ENCODE measurements around the gene SH3TC1.
A peak's percentile ranks its signal among the peaks of the same experiment; 100 is the strongest.

Gene SH3TC1

GRCh38 chr4:8164194-8164565, 34.9 kb upstream of the SH3TC1 start:
- DNase-seq: peak; percentile 24 to 25 (median 25)

- peak in 1 of 3 experiments; percentile 14 for DNase-seq
Observed at GRCh38 chr4:8164687-8165086, 34.4 kb upstream of the SH3TC1 start.

DNA sequence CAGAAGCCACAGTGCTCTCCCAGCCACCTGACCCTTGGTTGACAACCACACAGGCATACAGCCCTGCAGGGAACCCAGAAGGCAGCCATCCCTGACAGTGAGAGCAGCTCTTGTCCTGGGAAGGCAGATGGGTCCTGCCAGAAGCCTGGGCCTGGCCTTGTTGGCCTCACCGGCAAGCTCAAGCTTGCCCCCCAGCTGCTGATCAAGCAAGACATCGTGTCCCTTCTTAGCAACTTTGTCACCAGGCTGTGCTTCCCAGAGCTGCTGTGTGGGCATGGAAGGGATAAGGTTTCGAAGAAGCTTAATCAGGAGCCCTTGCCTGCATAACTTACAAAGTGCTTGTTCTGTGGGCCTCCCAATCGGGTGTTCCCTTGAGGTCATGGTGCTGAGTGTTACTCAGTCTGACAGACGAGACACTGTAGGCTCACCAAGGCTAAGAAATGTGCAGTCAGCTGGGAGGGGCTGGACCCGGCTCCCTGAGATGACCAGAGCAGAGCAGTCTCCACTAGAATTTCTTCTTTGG, 33.7 kb upstream of the SH3TC1 start:
- peak in 1 of 3 experiments; percentile 69 for DNase-seq

- no peak for DNase-seq
Observed at GRCh38 chr4:8167291-8167690, 31.8 kb upstream of the SH3TC1 start.

GRCh38 chr4:8167815-8168214, 31.3 kb upstream of the SH3TC1 start:
- DNase-seq: no peak

DNA sequence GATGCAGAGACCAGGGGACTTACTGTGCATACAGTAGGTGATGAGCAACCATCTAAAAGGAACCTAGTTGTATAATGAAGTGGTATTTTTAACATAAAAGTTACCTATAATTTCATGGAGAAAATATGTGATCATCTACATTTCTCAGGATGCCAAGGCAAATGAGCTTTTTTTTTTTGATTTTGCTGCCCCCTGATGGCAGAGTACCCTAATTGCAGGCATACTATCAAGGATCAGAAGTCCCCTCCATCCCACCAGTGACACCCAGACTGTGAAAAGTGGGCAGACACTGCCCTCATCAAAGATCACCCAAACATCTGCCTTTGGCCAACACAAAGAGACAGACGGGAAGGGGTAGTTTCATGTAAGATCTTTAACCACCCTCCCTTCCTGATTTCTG, 30.9 kb upstream of the SH3TC1 start:
- no peak for DNase-seq

- DNase-seq: no peak
Observed at GRCh38 chr4:8168832-8169598, 30.1 kb upstream of the SH3TC1 start.

DNA sequence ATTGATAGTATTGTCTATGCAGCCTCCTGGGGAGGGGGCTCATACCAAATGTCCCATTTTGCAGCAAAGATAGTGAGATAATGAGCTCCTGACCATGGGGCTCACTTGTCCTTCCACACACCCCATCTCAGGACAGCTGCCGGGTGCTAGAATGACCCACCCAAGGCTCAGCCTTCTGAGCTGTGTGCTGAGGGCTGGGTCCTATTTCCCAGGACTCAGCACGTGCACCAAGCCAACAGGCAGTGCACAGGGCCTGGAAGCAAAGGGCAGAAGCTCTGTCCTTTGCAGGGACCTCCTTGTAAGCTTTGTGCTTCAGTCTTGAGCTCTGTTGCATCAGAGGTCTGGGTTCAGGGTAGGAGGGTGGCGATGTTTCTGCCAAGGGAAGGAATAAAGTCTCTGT, 29.3 kb upstream of the SH3TC1 start:
- DNase-seq: no peak

DNA sequence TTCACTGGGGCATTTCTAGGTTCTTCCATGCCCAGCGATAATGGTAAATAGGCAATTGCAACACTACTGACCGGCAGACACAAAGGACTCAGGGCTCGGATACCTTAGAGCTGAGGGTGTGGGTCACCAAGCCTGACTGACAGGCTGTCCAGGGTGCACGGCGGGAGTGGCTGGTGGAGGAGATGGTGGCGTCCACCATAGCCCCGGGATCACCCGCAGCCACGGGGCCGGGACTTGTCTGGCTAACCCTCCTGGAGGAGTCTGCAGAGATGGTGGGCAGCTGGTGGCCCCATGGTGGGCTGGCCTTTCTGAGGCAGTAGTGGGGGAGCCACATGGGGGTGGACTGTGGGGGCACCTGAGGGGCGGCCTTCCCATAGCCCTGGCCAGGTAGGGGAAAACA, 28.7 kb upstream of the SH3TC1 start:
- DNase-seq: no peak

DNA sequence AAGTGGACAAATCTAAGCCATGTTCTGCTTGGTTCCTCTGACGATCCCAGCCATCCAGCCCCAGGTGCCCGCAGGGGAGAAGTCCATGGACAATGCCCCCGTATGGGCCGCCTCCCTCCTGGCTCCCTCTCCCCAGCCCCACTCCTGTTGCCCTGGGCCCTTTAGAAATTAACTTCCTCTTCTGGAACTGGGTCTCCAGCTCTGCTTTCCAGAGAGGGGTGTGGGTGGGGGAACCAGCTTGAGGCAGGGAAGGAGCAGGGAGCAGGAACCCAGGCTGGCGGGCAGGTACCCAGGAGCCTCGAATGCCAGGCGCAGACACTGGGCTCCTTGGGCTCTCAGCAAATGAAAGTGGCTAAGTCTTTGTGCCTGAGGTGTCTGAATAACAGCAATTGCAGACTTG, 27.8 kb upstream of the SH3TC1 start:
- no peak for DNase-seq

DNA sequence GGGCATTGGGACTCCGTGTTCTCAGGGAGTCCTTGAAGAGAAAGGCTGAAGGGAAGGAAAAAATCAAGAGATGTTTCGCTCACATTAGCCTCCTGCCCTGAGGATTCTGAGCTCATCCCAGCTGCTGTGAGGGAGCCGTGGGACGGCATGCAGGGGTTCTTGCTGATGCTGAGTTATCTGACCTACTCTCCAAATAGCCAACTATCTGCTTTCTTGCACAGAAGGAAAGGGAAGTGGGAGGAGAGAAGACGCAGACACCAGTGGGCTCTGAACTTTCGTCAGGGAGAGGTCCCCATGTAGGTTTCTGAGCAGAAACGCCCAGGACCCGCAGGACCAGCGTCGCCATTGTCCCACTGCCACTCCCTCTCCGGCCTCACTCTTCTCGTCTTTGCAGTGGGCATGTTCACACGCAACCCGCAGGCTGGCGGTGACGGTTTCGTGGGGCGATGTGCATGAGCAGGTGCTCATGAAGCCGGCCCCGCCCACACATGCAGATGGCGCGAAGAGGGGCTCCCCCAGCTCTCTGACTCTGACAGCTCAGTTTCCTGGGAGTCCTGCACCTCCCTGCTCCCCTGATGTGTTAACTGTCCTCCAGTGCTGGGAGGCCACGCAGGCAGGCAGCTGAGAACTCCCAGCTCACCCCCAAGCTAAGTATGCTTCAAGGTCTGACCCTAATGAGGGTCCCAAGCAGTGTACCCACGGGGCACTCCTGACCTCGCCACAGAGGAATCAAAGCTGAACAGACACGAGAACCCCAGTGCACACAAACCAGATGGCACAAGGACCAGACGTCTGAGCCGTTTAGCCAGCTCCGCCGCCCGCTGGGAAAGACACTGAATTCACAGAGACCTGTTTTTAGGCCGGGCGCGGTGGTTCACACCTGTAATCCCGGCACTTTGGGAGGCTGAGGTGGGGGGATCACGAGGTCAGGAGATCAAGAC, 26.8 kb upstream of the SH3TC1 start:
- DNase-seq: no peak

- DNase-seq: no peak
Observed at GRCh38 chr4:8173492-8174242, 25.4 kb upstream of the SH3TC1 start.

DNA sequence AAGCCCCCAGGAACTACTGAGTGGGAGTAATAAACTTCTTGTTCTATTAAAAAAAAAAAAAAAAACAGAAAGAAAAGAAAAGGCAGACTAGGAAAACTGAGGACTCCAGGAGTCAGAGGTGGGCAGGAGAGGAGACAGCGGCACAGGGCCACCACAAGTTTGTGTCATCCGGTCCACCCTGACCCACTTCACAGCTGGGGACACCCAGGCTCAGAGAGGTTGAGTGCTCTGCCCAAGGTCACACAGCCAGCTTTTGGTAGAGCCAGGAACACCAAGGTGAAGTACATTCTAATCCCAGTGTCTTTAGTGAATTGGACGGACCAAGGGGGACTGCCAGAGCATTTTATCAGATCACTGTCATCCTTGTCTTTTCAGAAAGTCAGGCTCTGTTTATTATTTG, 24.1 kb upstream of the SH3TC1 start:
- no peak for DNase-seq

DNA sequence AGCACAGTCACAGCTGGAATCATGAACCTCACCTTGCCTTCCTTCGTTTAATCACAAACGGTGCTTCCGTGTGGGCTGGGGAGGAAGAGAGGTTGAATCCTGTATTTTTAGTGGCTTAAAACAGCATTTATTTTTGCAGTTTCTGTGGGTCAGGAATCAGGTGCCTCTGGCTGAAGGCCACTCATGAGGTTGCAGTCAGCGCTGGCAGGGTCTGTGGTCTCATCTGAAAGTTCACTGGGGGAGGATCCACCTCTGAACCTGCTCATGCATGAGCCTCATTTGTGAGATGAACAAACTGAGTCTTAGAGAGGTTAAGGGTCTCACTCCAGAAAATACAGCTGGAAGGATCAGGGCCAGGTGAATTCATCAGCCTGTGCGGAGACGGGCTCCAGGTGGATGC, 23.4 kb upstream of the SH3TC1 start:
- no peak for DNase-seq

DNA sequence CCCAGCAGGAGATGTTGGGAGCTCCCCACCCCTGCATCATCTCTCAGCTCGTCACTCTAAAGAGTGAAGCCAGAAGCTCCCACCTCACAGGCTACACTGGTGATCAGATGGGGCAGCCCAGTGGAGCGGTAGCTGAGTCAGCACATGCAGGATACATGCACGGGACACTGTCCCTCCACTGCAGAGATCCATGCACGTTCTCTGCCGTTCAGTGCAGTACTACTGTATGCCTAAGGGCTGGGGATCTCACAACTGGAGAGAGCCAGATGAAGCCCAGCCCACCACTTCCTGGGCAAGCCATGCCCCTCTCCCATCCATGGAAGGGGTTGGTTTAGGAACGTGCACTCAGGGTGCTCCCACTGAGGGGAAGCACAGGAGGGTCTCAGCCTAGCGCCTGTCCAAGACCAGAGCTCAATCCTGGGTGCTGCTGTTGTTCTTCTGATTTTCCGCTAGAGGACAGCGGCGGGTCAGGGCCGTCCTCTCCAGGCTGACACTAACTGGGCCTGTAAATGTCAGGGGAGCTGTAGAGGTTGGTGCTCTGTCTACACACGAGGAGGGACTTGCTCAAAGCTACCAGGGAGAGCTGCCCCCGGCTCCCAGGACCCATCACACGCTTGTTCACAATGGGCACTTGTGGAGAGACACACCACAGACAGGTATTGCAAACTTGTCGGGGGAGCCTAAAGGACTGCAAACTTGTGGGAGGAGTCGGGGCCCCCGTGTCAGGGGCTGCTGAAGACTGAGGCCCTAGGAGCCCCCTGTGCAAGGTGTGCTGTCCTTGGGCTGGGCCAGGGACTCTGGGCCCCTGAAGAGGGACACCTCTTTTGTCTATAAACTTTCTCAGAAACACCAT, 22.3 kb upstream of the SH3TC1 start:
- DNase-seq: peak; percentile 29 to 63 (median 44)

- no peak for DNase-seq
Observed at GRCh38 chr4:8177552-8177951, 21.5 kb upstream of the SH3TC1 start.

DNA sequence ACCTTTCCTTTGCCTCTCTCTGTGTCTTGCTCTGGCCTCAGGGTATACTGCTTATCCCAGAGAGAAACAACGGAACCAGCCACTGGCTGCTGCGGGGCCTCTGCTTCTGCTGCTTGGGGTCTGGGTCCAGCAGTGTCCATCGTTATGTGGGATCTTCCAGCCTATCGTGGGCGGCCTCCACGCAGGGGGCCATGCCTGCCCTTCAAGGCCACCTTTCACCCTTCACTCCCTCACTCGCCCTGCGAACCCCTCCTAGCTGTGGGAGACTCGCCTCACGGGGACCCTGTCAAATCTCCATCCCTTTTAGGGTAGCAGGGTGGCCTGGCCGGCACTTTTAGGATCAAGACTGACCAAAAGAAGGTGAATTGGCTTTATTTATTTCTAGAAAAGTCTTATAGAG, 21.1 kb upstream of the SH3TC1 start:
- no peak for DNase-seq

DNA sequence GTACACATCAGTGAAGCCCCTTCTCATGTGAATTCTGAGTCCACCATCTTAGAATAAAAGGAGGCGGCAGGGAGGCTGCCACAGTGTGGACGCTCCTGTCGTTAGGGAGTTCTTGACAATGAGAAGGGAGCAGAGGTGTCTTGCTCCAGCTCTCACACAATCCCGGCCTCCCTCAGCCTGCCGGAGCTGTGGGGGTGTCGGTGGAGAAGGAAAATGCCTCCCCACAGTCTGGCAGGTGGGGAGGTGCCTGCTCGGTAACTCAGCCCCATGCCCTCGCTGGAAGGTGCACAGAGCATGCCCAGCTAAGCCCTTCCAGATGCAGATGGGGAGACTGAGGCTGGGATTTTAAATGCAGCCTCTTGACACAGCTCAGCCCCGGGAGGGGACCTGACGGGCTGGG, 20.0 kb upstream of the SH3TC1 start:
- DNase-seq: no peak

DNA sequence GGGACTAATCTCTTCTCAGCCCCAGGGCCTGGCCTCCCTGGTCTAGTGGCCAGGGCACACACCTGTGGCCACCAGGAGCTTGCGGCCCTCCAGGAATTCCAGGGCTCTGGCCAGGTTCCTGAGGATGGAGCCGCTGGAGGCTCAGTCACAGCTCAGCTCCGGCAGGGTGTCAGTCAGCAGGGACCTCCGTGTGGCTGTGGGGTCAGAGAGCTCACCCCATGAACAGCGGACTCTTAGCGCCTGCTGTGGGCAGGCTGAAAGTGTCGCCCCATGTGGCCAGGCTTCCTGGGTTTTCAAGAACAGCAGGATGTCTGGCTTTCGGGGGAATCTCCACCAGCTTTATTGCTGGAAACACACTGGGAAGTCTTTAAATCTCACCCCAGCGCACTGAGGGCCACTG, 19.3 kb upstream of the SH3TC1 start:
- DNase-seq: no peak

DNA sequence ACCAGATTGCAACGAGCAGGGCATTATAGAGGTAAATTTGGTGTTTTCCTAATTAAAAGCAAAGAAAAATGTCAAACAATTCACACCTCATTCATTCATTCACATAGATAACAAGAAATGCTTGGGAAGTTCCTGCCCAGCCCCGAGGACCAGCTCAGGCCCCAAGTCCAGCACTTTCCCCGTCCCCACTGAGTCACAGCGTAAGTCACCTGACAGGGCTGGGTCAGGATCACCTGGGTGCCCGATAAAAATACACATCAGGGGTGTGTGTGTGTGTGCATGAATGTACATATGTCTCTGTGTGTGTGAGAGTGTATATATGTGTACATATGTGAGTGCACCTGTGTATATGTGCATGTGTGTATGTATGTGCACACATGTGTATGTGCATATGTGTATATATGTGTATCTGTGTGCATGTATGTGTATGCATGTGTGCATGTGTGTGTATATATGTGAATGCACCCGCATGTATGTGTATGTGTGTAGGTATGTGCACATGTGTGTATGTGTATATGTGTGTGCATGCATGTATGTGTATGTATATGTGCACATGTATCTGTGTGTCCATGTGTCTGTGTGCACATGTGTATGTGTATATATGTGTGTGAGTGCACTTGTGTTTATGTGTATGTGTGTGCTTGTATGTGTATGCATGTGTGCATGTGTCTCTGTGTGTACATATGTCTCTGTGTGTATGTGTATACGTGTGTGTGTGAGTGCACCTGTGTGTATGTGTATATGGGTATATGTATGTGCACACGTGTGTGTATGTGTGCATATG, 18.6 kb upstream of the SH3TC1 start:
- DNase-seq: no peak

DNA sequence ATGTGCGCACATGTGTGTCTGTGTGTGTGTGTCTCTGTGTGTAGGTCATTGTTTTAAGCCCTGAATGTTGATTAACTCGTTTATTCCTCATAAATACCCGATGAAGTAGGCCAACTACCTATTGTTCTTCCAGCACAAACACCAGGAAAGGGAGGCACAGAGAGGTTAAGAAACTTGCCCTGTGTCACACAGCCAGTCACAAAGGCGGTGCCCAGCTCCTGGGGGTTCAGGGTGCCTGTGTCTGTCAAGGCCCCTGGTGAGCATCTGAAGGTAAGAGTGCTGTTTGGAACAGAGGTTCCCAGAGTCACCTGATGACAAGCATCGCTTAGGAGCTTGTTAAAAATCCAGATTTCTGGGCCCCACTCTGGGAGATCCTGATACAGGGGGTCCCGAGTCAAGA, 18.0 kb upstream of the SH3TC1 start:
- DNase-seq: no peak
